Adrenal gland (tissue), 12 donors: ENCODE data around the gene CNOT8. TPM values are rescaled to one million over a fixed set of nuclear protein-coding genes. Genes with fewer than 3 reads are reported as not detected.

Experiments
- DNase-seq, 7 donors: peaks; one replicate each; pipeline ENCODE4 v3.0.0-alpha.2; 2019 to 2020
- H3K27ac ChIP-seq, 5 donors: fragments of 200-600 bp; sonication (generic) in 4 of 5; 1 replicate in 3 of 5; 2 replicates in 2 of 5; pipeline versions ENCODE4 v1.5.1 to v1.8.0; 2016 to 2020; ENCODE audit warnings: mild to moderate bottlenecking in 1 of 5
- H3K27me3 ChIP-seq: fragments of 200-600 bp; 2 replicates; pipeline ENCODE4 v1.8.0; 2021
- H3K36me3 ChIP-seq, 2 donors: fragments of 200-600 bp; replicated peaks in 1 of 2; 1 replicate in 1 of 2; 2 replicates in 1 of 2; pipeline versions ENCODE4 v1.5.1 to v1.8.0; 2018 to 2022
- H3K4me1 ChIP-seq, 2 donors: fragments of 200-600 bp; replicated peaks in 1 of 2; 1 replicate in 1 of 2; 2 replicates in 1 of 2; pipeline versions ENCODE4 v1.5.1 to v1.8.0; 2018 to 2021
- H3K4me3 ChIP-seq, 4 donors: fragments of 200-600 bp; sonication (generic) in 3 of 4; one replicate each; pipeline ENCODE4 v1.5.1; 2016 to 2018
- H3K9me3 ChIP-seq, 3 donors: fragments of 200-600 bp; sonication (generic) in 1 of 3; replicated peaks in 1 of 3; 1 replicate in 2 of 3; 2 replicates in 1 of 3; pipeline versions ENCODE4 v1.5.1 to v1.8.0; 2016 to 2021
- CTCF ChIP-seq, 6 experiments: fragments of 450-650 bp in 4 of 6; fragments of 200-600 bp in 2 of 6; sonication (generic) in 1 of 6; IDR thresholded peaks; 1 replicate in 5 of 6; 2 replicates in 1 of 6; pipeline versions ENCODE4 v1.5.1 to v1.8.0; 2016 to 2021; ENCODE audit warnings: antibody characterized with exemption in 6 of 6, mild to moderate bottlenecking in 2 of 6, moderate library complexity in 1 of 6
- POLR2A ChIP-seq, 2 donors: fragments of 450-650 bp; IDR thresholded peaks; one replicate each; pipeline ENCODE4 v1.6.1; 2017; ENCODE audit warnings: antibody characterized with exemption in 2 of 2, mild to moderate bottlenecking in 2 of 2, moderate library complexity in 1 of 2
- WGBS, 4 donors: extraction: QIAGEN DNeasy Blood & Tissue Kit in 2 of 4; methylation state at CpG; one replicate each; pipeline versions ENCODE4 v1.1.5 to v1.1.7; 2013 to 2017; 5-methylcytosine and 5-hydroxymethylcytosine counted together
- intact Hi-C, 2 donors: fragments of 100-400 bp; cut with DNase I; formaldehyde crosslinking; loops; one replicate each; pipeline versions ENCODE4 v1.14.1 to v1.15.0; 2022 to 2023
- polyA plus RNA-seq, 3 donors: library from polyadenylated mRNA; stranded (reverse); fragments of 200-250 nt in 2 of 3; fragments of 350-450 nt in 1 of 3; fragmentation: Illumina TruSeq in 1 of 3; extraction: RNeasy Lipid Tissue Mini Kit (QIAGEN cat#74804) in 1 of 3; gene quantifications; one replicate each; pipeline ENCODE4 v1.2.3, GENCODE V29; 2013 to 2014
- total RNA-seq, 9 donors: library from RNA; depleted of rRNA in 4 of 9; stranded (reverse); fragments of >200 nt in 4 of 9; fragments of 120-200 nt in 1 of 9; fragmentation: NEBNext Ultra II Directional in 1 of 9; extraction: Animal tissue kit (Norgen Biotek cat#: 25700) in 1 of 9; gene quantifications; one replicate each; pipeline versions ENCODE4 v1.1.0 to v1.2.4, GENCODE V29; 2013 to 2023
- donor health status: healthy with polysubstance abuse.
- donor health status: Bipolar disorder and iron deficiency.
- donor health status: DM: yes; HTN: yes; CAD: no.
- donor health status: DM: no; HTN: no; CAD: no.
- donor health status: DM: no; HTN: no; CAD: no.
- donor health status: DM: yes; HTN: yes; CAD: no.

The CNOT8 gene
- total and polyA plus RNA-seq, 12 donors: 25.6 to 109 (median 67.6) TPM

- H3K27ac ChIP-seq: peak overlapping the region in 2 of 5 donors; percentile 68 to 73
- no peak for TF ChIP-seq POLR2A (IDR thresholded peaks at IDR 0.05)
- no peak for TF ChIP-seq CTCF (IDR thresholded peaks at IDR 0.05)
- peaks cover 0 to 10% (median 0%) of the 10 kb centered on the region in 3 donors for H3K9me3 ChIP-seq
- WGBS, 4 donors: 61 to 74% (median 68%) methylated on average over 5 of the region's 5 CpGs
- H3K27me3 ChIP-seq: no peaks in the 10 kb centered on the region
- intact Hi-C loops: no loop called here
- DNase-seq: peak in 1 of 7 donors; percentile 17
- H3K4me1 ChIP-seq: peaks cover 0 to 14% of the 10 kb centered on the region in 2 donors
- no peak overlapping the region for H3K4me3 ChIP-seq
- H3K36me3 ChIP-seq: peaks cover 0 to 74% of the 10 kb centered on the region in 2 donors
Observed at GRCh38 chr5:154873791-154874331, 15.4 kb downstream of the CNOT8 start.

- TF ChIP-seq CTCF (IDR thresholded peaks at IDR 0.05) (no peak), POLR2A (IDR thresholded peaks at IDR 0.05) (no peak)
- H3K9me3 ChIP-seq: peaks cover 0 to 13% (median 0%) of the 10 kb centered on the region in 3 donors
- H3K36me3 ChIP-seq: peaks cover 0 to 33% of the 10 kb centered on the region in 2 donors
- no peak for DNase-seq
- H3K4me3 ChIP-seq: no peak overlapping the region
- 93 to 94% (median 94%) methylated on average over 14 of the region's 14 CpGs for WGBS, 4 donors
- intact Hi-C loops: no loop called here
- H3K4me1 ChIP-seq: peaks cover 0 to 3% of the 10 kb centered on the region in 2 donors
- H3K27ac ChIP-seq: no peak overlapping the region
- H3K27me3 ChIP-seq: no peaks in the 10 kb centered on the region
Observed at GRCh38 chr5:154878642-154879335, 20.4 kb downstream of the CNOT8 start.

- no peaks in the 10 kb centered on the region for H3K27me3 ChIP-seq
- H3K4me3 ChIP-seq: no peak overlapping the region
- peaks cover 0 to 10% of the 10 kb centered on the region in 2 donors for H3K36me3 ChIP-seq
- peaks cover 0 to 24% (median 0%) of the 10 kb centered on the region in 3 donors for H3K9me3 ChIP-seq
- H3K4me1 ChIP-seq: no peaks in the 10 kb centered on the region
- intact Hi-C loops: no loop called here
- H3K27ac ChIP-seq: no peak overlapping the region
- WGBS, 4 donors: 65 to 75% (median 72%) methylated on average over 4 of the region's 4 CpGs
- TF ChIP-seq CTCF (IDR thresholded peaks at IDR 0.05): no peak
- TF ChIP-seq POLR2A (IDR thresholded peaks at IDR 0.05): no peak
- DNase-seq: no peak
Observed at GRCh38 chr5:154881986-154882385, 23.6 kb downstream of the CNOT8 start.

DNA sequence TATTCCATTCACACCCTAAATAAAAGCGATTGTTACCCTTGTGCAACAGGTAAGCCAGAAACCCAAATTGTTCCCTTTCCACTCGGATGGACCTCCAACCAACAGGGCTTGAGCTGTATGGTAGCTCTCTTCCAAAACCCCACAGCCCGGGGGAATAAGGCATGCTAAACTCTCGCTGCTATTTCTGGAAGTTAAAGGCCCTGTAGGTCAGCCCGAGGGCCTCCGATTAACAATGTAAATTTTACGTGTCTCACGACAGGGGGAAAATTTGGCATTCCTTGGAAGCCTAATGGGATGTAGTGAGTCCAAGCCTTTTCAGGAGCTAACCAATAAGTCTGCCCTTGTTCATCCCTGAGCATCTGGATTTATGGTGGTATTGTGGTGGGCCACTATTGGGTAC, 26.0 kb downstream of the CNOT8 start:
- Histone ChIP-seq H3K27ac (no peak overlapping the region), H3K4me1 (no peaks in the 10 kb centered on the region), H3K9me3 (peaks cover 0 to 11% (median 0%) of the 10 kb centered on the region in 3 donors), H3K36me3 (peaks cover 0 to 30% of the 10 kb centered on the region in 2 donors), H3K4me3 (no peak overlapping the region), H3K27me3 (no peaks in the 10 kb centered on the region)
- WGBS, 4 donors: 93 to 97% (median 95%) methylated on average over 8 of the region's 8 CpGs
- DNase-seq: no peak
- intact Hi-C loops: no loop called here
- TF ChIP-seq POLR2A (IDR thresholded peaks at IDR 0.05): no peak
- TF ChIP-seq CTCF (IDR thresholded peaks at IDR 0.05): no peak
